ENCODE measurements around the gene AHNAK. TPM values are rescaled to one million over a fixed set of nuclear protein-coding genes. Genes with fewer than 3 reads are reported as not detected.

Gene AHNAK
- total and polyA plus RNA-seq, 2 donors (not counting 3 experiments of a cell fraction or from before 2014, with no cell fraction given), result 35.2 to 436 TPM

- Histone ChIP-seq H4K20me1 (replicated peaks; ENCODE audit: control insufficient read depth, extremely low read depth, insufficient read depth, low read length) (no peaks in the 10 kb centered on the region), H3K79me2 (ENCODE audit: control insufficient read depth, insufficient read depth, low read length) (no peaks in the 10 kb centered on the region), H3K9ac (replicated peaks; ENCODE audit: extremely low read depth, insufficient read depth, low read length) (no peak overlapping the region), H3K27ac (ENCODE audit: insufficient read depth, low read depth, low read length) (no peak overlapping the region), H3K27me3 (ENCODE audit: control insufficient read depth in 2 of 2, insufficient read depth in 2 of 2, low read length in 2 of 2) (peaks cover 3 to 6% of the 10 kb centered on the region in 2 experiments), H3K4me3 (replicated peaks in 1 of 3; ENCODE audit: insufficient read depth in 1 of 3, low read depth in 1 of 3, low read length in 3 of 3) (no peak overlapping the region), H3K9me1 (replicated peaks; ENCODE audit: control insufficient read depth, extremely low read depth, insufficient read depth, low read length) (no peaks in the 10 kb centered on the region), H3K36me3 (ENCODE audit: control insufficient read depth in 2 of 2, extremely low read depth in 1 of 2, insufficient read depth in 2 of 2, low read length in 2 of 2) (no peaks in the 10 kb centered on the region), H3K9me3 (replicated peaks; ENCODE audit: control insufficient read depth, insufficient read depth, low read length) (no peaks in the 10 kb centered on the region), H2AFZ (ENCODE audit: low read depth, low read length) (no peak overlapping the region), H3K4me2 (ENCODE audit: insufficient read depth, low read length) (no peak overlapping the region), H3K4me1 (ENCODE audit: control insufficient read depth, extremely low read depth, insufficient read depth, low read length) (no peaks in the 10 kb centered on the region)
- no TSS peak for BruUV-seq (replicated peaks)
- TF ChIP-seq, protein P1, sequence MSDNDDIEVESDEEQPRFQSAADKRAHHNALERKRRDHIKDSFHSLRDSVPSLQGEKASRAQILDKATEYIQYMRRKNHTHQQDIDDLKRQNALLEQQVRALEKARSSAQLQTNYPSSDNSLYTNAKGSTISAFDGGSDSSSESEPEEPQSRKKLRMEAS (IDR thresholded peaks at IDR 0.05; ENCODE audit: insufficient read depth, insufficient read length), result no peak
- no peak for TF ChIP-seq POLR2AphosphoS5 (IDR thresholded peaks at IDR 0.05; ENCODE audit: insufficient read depth, low read depth, low read length)
- TF ChIP-seq JUN (IDR thresholded peaks at IDR 0.05; ENCODE audit: borderline replicate concordance, insufficient read depth, insufficient read length, low read depth), result no peak
- no peak for TF ChIP-seq MYC (IDR thresholded peaks at IDR 0.05; ENCODE audit: low read depth, low read length)
- no peak for TF ChIP-seq FOS (IDR thresholded peaks at IDR 0.05; ENCODE audit: borderline replicate concordance, insufficient read depth, low read length)
- TF ChIP-seq CTCF (IDR thresholded peaks at IDR 0.05; ENCODE audit: extremely low read depth in 1 of 2, insufficient read depth in 1 of 2, low read depth in 1 of 2, low read length in 2 of 2), result no peak
- no peak for TF ChIP-seq POLR2A (IDR thresholded peaks at IDR 0.05; ENCODE audit: low read depth, low read length)
- TF ChIP-seq GATA2 (IDR thresholded peaks at IDR 0.05; ENCODE audit: insufficient read depth, insufficient read length, low read depth, low read length), result no peak
- TF ChIP-seq EZH2 (IDR thresholded peaks at IDR 0.05; ENCODE audit: borderline replicate concordance, low read depth, low read length, severe bottlenecking), result no peak
- ChIA-PET POLR2A (no interaction called here), CTCF (interaction anchor here (1.0 to 5.5 kb wide), 4 partner anchors 20 to 119 kb away, joined by 3 to 377 read pairs (median 7); no protein-coding TSS in a partner anchor)
- intact Hi-C loops (cut with micrococcal nuclease) (no loop called here), dilution Hi-C loops (cut with MboI; ENCODE audit: extremely low pct_ligation_motif_present, low sequenced_read_pairs) (no loop called here)
- DNase-seq (ENCODE audit: low read depth, low spot score) (no peak), FAIRE-seq (no peak)
Observed at GRCh38 chr11:62420882-62421281, 125.7 kb downstream of the AHNAK start.
